ENCODE results near the gene KIRREL1.

Gene KIRREL1

DNA sequence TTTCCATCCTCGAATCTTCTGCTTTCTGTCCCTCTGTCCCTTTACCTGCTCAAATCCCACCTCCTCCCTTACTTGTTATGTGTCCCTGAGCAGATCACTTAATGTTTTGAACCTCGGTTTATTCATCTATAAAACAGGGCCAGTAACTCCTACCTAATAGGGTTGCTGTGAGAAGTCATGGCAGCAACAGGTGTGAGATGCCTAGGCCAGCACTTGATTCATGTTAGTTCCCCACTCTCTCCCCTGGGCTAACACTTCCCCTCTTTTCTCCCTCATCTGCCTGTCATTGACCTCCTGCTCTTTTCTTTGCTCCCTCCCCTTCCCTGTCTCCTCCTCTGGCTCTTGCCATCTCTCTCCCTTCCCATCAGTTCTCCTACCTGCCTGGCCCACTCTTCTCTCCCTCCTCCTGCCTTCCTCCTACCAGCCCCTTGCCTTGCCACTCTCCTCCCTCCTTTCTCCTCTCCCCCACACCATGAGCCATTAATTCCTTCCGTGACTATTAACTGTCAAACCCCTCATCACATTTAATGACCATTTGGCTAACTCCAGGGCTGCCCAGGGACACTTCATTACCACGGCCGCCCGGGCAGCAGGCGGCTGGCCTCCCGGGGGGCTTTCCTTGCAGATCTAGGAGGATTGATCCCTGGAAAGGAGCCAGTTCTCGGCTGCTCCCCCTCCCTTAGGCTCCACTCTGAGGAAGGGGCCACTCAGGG is 96.6 kb downstream of the KIRREL1 start:
- Histone ChIP-seq H3K9me3 (no peaks in the 10 kb centered on the region), H3K36me3 (replicated peaks) (peaks cover 65% of the 10 kb centered on the region), H3K4me1 (no peaks in the 10 kb centered on the region), H3K4me3 (no peak overlapping the region), H3K27me3 (ENCODE audit: low read depth) (no peaks in the 10 kb centered on the region)
- in situ Hi-C loops (cut with MboI; ENCODE audit: low sequenced_read_pairs) = loop anchor here (10.0 kb wide), 1 partner anchor 55 kb away; no protein-coding TSS in a partner anchor
- DNase-seq (ENCODE audit: low spot score in 2 of 2) = no peak

DNA sequence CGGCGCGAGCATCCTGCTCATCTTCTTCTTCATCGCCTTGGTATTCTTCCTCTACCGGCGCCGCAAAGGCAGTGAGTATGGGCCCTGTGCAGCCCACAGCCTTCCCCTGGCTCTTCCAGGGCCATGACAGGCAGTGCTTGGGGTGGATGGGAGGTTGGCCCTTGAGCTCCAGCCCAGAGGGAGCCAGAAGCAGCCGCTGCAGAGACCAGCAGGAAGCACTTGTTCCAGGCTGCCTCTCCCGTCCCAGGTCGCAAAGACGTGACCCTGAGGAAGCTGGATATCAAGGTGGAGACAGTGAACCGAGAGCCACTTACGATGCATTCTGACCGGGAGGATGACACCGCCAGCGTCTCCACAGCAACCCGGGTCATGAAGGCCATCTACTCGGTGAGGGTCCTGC is 99.9 kb downstream of the KIRREL1 start:
- in situ Hi-C loops (cut with MboI; ENCODE audit: low sequenced_read_pairs) = no loop called here
- Histone ChIP-seq H3K9me3 (no peaks in the 10 kb centered on the region), H3K27me3 (ENCODE audit: low read depth) (no peaks in the 10 kb centered on the region)

DNA sequence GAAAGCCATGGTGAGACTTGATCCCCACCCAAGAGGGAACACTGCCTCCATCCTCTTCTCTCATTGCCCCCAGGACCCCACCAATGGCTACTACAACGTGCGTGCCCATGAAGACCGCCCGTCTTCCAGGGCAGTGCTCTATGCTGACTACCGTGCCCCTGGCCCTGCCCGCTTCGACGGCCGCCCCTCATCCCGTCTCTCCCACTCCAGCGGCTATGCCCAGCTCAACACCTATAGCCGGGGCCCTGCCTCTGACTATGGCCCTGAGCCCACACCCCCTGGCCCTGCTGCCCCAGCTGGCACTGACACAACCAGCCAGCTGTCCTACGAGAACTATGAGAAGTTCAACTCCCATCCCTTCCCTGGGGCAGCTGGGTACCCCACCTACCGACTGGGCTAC is 101.1 kb downstream of the KIRREL1 start:
- no peak for DNase-seq (ENCODE audit: low spot score in 2 of 2)
- Histone ChIP-seq H3K27me3 (ENCODE audit: low read depth) (no peaks in the 10 kb centered on the region), H3K4me1 (peaks cover 13% of the 10 kb centered on the region), H3K36me3 (replicated peaks) (peaks cover 35% of the 10 kb centered on the region), H3K9me3 (no peaks in the 10 kb centered on the region), H3K4me3 (no peak overlapping the region)
- in situ Hi-C loops (cut with MboI; ENCODE audit: low sequenced_read_pairs) = no loop called here

More for the DNA sequence above, 99.9 kb downstream of the KIRREL1 start:
- Histone ChIP-seq H3K36me3 (replicated peaks) (peaks cover 41% of the 10 kb centered on the region), H3K4me3 (no peak overlapping the region), H3K4me1 (peaks cover 1% of the 10 kb centered on the region)
- DNase-seq (ENCODE audit: low spot score in 2 of 2) = no peak

DNA sequence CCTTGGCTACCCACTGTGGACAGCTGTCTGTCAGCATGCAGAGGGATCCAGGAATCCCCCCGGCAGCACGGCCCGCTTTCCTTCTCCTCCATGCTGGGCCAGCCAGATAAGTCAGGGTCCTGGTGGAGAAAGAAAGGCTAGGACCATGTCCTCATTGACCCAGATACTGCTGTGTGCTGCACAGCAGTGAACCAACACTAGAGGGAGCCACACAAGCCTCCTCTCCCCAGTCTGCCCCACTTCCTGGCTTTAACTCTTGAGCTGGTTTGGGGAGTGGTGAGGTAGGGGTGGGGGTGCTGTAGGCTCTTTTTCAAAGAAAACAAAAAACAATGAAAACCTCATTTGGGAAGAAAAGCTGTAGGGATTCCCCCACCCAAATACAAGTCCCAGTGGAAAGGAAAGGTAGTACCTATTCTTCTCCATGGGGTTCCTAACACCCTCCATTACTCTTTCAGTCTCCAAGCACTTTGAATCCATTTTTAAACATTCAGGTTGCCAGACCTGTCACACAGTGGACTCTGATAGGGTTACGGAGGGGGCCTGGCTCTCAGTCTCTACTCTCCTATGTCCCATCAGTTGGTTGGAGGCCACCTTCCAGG is 102.4 kb downstream of the KIRREL1 start:
- peaks cover 16% of the 10 kb centered on the region for H3K4me1 ChIP-seq
- in situ Hi-C loops (cut with MboI; ENCODE audit: low sequenced_read_pairs) = no loop called here
- no peaks in the 10 kb centered on the region for H3K9me3 ChIP-seq

DNA sequence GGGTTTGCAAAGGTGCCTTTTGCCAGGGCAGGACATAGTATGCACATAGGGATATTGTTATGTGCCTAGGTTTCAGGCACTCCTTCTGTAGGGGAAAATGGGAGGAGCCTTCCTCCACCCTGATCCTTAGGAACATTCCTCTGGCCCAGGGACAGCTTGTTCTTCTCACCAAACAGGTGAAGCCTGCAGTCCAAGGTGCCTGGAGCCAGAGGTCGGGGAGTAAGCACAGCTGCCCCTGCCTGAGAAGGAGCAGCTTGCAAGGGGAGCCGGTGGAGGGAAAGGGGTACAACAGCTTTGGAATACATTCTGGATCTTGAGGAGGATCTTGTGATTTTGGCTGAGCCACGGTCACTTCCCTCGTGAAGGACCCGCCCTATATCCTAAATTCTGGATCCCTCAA is 104.8 kb downstream of the KIRREL1 start:
- no peak for DNase-seq (ENCODE audit: low spot score in 2 of 2)
- Histone ChIP-seq H3K27me3 (ENCODE audit: low read depth) (no peaks in the 10 kb centered on the region), H3K9me3 (no peaks in the 10 kb centered on the region), H3K36me3 (replicated peaks) (peaks cover 16% of the 10 kb centered on the region), H3K4me1 (peaks cover 37% of the 10 kb centered on the region), H3K4me3 (no peak overlapping the region)
- in situ Hi-C loops (cut with MboI; ENCODE audit: low sequenced_read_pairs) = no loop called here

More for the DNA sequence above, 102.4 kb downstream of the KIRREL1 start:
- Histone ChIP-seq H3K27me3 (ENCODE audit: low read depth) (no peaks in the 10 kb centered on the region), H3K36me3 (replicated peaks) (peaks cover 22% of the 10 kb centered on the region), H3K4me3 (no peak overlapping the region)
- peak in 1 of 2 experiments; percentile 66 for DNase-seq (ENCODE audit: low spot score in 2 of 2)

DNA sequence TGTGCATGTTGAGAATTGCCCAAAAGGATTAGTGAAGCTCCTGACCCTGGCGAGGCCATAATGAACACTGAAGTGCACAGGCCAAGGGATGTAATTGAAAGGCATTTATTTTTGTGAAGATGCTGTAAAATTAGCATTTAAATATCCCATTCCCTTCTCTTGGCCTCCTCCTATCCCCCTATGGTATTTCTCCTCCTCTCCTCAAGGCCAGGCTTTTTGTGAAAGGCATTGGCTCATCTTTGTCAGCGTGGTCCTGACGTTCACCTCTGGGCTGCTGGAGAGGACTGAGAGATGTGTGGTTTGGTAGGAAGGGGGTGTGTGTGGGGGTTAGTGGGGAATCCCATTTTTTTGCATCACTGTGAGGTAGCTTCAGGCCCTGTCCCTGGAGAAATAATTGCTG is 105.7 kb downstream of the KIRREL1 start:
- no peak overlapping the region for H3K4me3 ChIP-seq
- peaks cover 44% of the 10 kb centered on the region for H3K4me1 ChIP-seq
- in situ Hi-C loops (cut with MboI; ENCODE audit: low sequenced_read_pairs) = no loop called here

DNA sequence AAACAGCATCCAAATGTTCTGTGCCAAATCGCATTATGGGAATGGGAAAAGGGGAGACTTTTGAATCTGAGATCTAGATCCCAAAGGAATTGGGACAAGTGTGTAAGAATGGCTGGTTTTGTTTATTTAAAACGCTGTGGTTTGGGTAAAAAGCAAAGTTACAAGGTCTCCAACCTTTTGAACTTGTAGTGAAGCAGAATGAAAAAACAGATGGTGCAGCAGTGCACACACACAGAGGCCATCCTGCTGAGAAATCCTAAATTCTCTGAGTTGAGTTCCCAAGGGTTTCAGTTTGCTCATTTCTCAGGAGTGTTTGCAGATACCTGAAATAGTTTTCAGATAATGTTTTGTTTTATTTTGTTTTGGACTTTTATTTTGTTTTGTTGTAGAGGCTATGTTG is 107.1 kb downstream of the KIRREL1 start:
- DNase-seq (ENCODE audit: low spot score in 2 of 2) = no peak
- in situ Hi-C loops (cut with MboI; ENCODE audit: low sequenced_read_pairs) = loop anchor here (25.0 kb wide), 1 partner anchor 913 kb away; no protein-coding TSS in a partner anchor
- no peaks in the 10 kb centered on the region for H3K9me3 ChIP-seq
- no peaks in the 10 kb centered on the region for H3K36me3 ChIP-seq (replicated peaks)
- no peaks in the 10 kb centered on the region for H3K27me3 ChIP-seq (ENCODE audit: low read depth)
- H3K4me1 ChIP-seq = peaks cover 58% of the 10 kb centered on the region
- H3K4me3 ChIP-seq = no peak overlapping the region

More for the DNA sequence above, 105.7 kb downstream of the KIRREL1 start:
- no peaks in the 10 kb centered on the region for H3K9me3 ChIP-seq
- peak; percentile 74 to 88 for DNase-seq (ENCODE audit: low spot score in 2 of 2)
- H3K27me3 ChIP-seq (ENCODE audit: low read depth) = no peaks in the 10 kb centered on the region
- peaks cover 7% of the 10 kb centered on the region for H3K36me3 ChIP-seq (replicated peaks)

DNA sequence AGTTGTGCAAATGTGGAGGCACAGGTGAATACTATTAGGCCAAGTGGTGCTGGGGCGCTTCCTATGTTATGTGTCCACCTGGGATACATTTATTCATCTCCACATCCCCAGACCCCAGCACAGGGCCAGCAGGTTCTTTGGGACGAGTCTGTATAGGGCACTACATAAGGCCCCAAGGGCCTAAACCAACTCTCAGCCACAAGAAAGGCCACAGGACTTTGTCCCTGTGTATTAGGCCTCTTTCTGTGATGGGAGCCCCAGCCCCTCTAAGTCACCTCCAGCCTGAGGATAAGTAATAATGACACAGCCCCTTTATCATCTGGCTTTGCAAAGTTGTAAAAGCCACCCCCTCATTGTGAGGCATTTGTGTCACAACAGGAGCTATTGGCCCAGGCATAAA is 108.0 kb downstream of the KIRREL1 start:
- in situ Hi-C loops (cut with MboI; ENCODE audit: low sequenced_read_pairs) = loop anchor here (25.0 kb wide), 1 partner anchor 914 kb away; no protein-coding TSS in a partner anchor
- peaks cover 67% of the 10 kb centered on the region for H3K4me1 ChIP-seq

DNA sequence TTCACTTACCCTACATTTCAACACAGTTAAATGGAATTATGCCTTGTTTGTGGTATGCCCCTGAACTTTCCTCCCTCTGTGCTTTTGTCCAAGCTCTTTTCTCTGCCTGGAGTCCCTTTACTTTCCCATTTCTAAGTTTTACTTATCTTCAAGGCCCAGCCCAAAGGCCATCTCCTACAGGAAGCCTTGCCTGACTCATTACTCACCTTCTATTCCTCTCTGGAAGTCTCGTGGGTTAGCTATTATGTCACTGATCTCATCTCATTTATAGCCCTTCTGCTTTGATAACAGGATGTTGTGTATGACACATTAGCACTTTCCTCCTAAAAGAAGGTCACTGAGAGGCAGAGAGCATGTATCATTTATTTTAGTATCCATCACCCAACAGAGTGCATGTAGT is 108.5 kb downstream of the KIRREL1 start:
- Histone ChIP-seq H3K27me3 (ENCODE audit: low read depth) (no peaks in the 10 kb centered on the region), H3K4me1 (peaks cover 72% of the 10 kb centered on the region), H3K36me3 (replicated peaks) (no peaks in the 10 kb centered on the region), H3K9me3 (no peaks in the 10 kb centered on the region), H3K4me3 (no peak overlapping the region)
- in situ Hi-C loops (cut with MboI; ENCODE audit: low sequenced_read_pairs) = loop anchor here (25.0 kb wide), 1 partner anchor 915 kb away; no protein-coding TSS in a partner anchor
- no peak for DNase-seq (ENCODE audit: low spot score in 2 of 2)

More for the DNA sequence above, 108.0 kb downstream of the KIRREL1 start:
- DNase-seq (ENCODE audit: low spot score in 2 of 2) = no peak
- Histone ChIP-seq H3K9me3 (no peaks in the 10 kb centered on the region), H3K36me3 (replicated peaks) (no peaks in the 10 kb centered on the region), H3K4me3 (no peak overlapping the region), H3K27me3 (ENCODE audit: low read depth) (no peaks in the 10 kb centered on the region)

DNA sequence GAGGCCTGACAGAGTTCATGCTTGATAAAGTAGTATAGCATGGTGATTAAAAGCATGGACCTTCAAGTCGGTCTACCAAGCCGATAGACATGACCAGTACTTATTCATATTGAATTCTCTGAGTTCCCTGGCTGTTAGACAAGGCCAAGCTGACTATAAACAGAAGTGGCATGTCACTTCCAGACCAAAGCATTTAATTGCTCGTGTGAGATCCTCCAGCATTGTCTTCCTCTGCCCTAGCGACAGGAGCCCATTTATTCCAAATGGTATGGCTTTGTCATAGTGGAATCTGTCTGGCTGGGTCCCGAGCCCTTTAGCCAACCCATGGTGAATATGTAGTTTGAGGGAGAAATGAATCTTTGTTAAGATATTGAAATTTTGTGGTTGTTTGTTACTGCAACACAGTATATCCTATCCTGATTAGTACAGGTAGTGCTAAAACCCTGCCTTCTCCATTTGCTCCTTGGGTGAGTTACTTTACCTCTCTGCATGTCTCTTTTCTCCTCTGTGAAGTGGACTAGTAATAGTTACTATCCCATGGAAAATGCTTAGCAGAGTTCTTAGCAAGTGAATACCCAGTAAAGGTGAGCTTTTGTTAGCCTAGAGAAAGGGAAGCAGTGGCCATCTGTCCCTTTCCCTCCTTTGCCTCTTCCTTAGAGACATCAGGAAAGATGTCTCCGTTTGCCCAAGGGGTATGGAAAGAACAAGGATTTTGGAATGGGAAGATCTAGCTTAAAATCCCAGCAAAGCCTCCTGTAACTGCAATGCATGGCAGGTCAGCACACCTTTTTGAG is 109.6 kb downstream of the KIRREL1 start:
- Histone ChIP-seq H3K9me3 (no peaks in the 10 kb centered on the region), H3K4me1 (peaks cover 78% of the 10 kb centered on the region), H3K36me3 (replicated peaks) (no peaks in the 10 kb centered on the region), H3K27me3 (ENCODE audit: low read depth) (no peaks in the 10 kb centered on the region), H3K4me3 (no peak overlapping the region)
- no peak for DNase-seq (ENCODE audit: low spot score in 2 of 2)
- in situ Hi-C loops (cut with MboI; ENCODE audit: low sequenced_read_pairs) = loop anchor here (25.0 kb wide), 1 partner anchor 916 kb away; no protein-coding TSS in a partner anchor

DNA sequence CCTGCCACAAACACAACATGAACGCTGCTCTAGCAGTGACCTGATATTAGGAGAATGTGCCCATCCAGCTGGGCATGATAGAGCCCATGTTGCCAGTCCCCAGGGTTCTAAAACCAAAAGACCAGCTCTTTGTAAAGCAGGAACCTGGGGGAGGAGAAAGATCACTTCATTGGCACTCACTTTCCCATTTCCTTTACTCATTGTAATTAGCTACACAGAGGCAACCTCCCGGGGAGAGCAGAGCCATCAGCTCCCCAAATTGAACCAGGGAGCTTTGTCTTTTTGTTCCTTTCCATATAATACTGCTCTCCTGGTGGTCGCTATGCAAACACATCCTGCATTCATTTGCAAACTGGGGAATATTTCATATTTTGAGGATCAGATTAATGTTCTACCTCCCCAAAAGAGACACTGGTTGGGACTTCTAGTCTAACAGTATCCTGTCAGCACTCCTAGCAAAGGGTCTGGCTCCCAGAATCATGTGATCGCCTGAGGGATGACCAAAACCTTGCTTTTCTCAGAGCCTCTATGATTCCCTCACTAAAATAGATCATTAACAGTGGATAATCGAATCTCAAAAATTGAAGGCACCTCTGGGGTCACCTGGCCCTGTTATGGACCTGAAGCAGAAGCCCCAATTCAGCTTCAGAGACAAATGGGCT is 110.5 kb downstream of the KIRREL1 start:
- Histone ChIP-seq H3K9me3 (peaks cover 4% of the 10 kb centered on the region; the same call in 1 of the 2 replicates), H3K27me3 (ENCODE audit: low read depth) (no peaks in the 10 kb centered on the region), H3K4me1 (peaks cover 73% of the 10 kb centered on the region), H3K36me3 (replicated peaks) (no peaks in the 10 kb centered on the region), H3K4me3 (no peak overlapping the region)
- in situ Hi-C loops (cut with MboI; ENCODE audit: low sequenced_read_pairs) = loop anchor here (25.0 kb wide), 1 partner anchor 917 kb away; no protein-coding TSS in a partner anchor
- DNase-seq (ENCODE audit: low spot score in 2 of 2) = no peak

DNA sequence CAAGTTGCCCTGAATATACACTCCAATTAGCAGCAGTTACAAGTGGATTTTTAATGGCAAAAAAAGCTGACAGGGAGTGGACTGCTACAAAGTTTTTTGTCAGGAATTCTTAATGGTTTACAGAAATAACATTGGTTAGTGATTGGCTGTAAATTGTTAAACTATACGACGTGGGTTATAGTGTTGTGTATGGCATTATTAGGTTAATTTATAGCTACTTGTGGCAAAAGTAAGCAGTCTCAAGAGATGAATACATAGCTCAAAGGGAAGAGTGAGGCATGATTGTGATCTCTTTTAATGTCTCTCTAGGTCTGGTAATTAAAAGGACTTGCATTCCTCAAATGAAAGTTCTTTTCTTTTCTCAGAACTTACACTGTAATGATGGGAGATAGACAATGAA is 111.4 kb downstream of the KIRREL1 start:
- peak in 1 of 2 experiments; percentile 63 for DNase-seq (ENCODE audit: low spot score in 2 of 2)
- no peak overlapping the region for H3K4me3 ChIP-seq
- no peaks in the 10 kb centered on the region for H3K27me3 ChIP-seq (ENCODE audit: low read depth)
- in situ Hi-C loops (cut with MboI; ENCODE audit: low sequenced_read_pairs) = loop anchor here (5.0 to 25.0 kb wide), 2 partner anchors 113 to 918 kb away; partner anchors contain the start of gene KIRREL1
- peaks cover 4% of the 10 kb centered on the region; the same call in 1 of the 2 replicates for H3K9me3 ChIP-seq
- no peaks in the 10 kb centered on the region for H3K36me3 ChIP-seq (replicated peaks)
- H3K4me1 ChIP-seq = peaks cover 64% of the 10 kb centered on the region
